Measurements from ENCODE around the gene ADAMTS19. TPM values are rescaled to one million over a fixed set of nuclear protein-coding genes. Genes with fewer than 3 reads are reported as not detected.

The ADAMTS19 gene
- total and polyA plus RNA-seq, 9 of the 15 experiments (the other 6 are each of a cell fraction or from before 2014, with no cell fraction given): not detected

DNA sequence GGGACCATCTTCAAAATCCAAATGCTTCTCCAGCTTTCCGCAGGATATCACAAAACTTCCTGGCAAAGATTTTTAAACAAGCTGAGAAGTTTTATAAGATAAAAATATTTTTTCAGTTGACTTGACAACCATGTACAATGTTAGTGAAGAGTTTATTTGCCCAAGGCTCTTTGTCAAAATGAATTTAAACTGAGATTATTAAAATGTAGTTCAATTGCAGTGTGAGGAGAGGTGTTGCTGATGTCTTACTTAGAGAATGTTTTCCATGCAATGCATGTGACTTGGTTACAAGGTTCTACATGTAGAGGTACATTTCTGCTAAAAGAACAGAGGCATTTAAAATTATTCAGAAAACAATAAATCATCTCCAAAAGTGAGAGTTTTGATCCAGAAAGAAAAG is 156.4 kb downstream of the ADAMTS19 start:
- Histone ChIP-seq H3K4me2 (ENCODE audit: insufficient read depth, low read length) (no peak overlapping the region), H3K27ac (ENCODE audit: extremely low read depth, low read depth, low read length) (no peak overlapping the region), H3K9ac (ENCODE audit: insufficient read depth in 1 of 2, low read depth in 2 of 2, low read length in 2 of 2) (no peak overlapping the region), H3K9me1 (ENCODE audit: control insufficient read depth, insufficient read depth, low read length) (no peaks in the 10 kb centered on the region), H4K20me1 (replicated peaks; ENCODE audit: control insufficient read depth, insufficient read depth, low read length) (no peaks in the 10 kb centered on the region), H3K4me1 (replicated peaks in 1 of 2; ENCODE audit: control insufficient read depth in 2 of 2, insufficient read depth in 2 of 2, low read length in 2 of 2) (no peaks in the 10 kb centered on the region), H2AFZ (ENCODE audit: low read depth, low read length) (no peak overlapping the region), H3K4me3 (no peak overlapping the region), H3K36me3 (ENCODE audit: control insufficient read depth, insufficient read depth, low read length) (no peaks in the 10 kb centered on the region), H3K79me2 (ENCODE audit: control insufficient read depth, insufficient read depth, low read length) (no peaks in the 10 kb centered on the region), H3K9me3 (replicated peaks; ENCODE audit: control insufficient read depth, insufficient read depth, low read depth, low read length) (no peaks in the 10 kb centered on the region), H3K27me3 (ENCODE audit: control insufficient read depth in 2 of 2, insufficient read depth in 2 of 2, low read length in 2 of 2) (no peaks in the 10 kb centered on the region)
- ChIA-PET CTCF (ENCODE audit: low intra/inter-chr PET ratio) (no interaction called here), POLR2A (no interaction called here)
- in situ Hi-C loops (cut with MboI) (no loop called here), intact Hi-C loops (cut with micrococcal nuclease) (no loop called here)
- no peak for TF ChIP-seq ZKSCAN3 (CRISPR knock-in tag; IDR thresholded peaks at IDR 0.05)
- TF ChIP-seq CEBPB (tag; IDR thresholded peaks at IDR 0.05): no peak
- TF ChIP-seq, protein P1, sequence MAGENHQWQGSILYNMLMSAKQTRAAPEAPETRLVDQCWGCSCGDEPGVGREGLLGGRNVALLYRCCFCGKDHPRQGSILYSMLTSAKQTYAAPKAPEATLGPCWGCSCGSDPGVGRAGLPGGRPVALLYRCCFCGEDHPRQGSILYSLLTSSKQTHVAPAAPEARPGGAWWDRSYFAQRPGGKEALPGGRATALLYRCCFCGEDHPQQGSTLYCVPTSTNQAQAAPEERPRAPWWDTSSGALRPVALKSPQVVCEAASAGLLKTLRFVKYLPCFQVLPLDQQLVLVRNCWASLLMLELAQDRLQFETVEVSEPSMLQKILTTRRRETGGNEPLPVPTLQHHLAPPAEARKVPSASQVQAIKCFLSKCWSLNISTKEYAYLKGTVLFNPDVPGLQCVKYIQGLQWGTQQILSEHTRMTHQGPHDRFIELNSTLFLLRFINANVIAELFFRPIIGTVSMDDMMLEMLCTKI (IDR thresholded peaks at IDR 0.05; ENCODE audit: partially characterized antibody): no peak
- TF ChIP-seq, protein P2, sequence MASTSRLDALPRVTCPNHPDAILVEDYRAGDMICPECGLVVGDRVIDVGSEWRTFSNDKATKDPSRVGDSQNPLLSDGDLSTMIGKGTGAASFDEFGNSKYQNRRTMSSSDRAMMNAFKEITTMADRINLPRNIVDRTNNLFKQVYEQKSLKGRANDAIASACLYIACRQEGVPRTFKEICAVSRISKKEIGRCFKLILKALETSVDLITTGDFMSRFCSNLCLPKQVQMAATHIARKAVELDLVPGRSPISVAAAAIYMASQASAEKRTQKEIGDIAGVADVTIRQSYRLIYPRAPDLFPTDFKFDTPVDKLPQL (IDR thresholded peaks at IDR 0.05; ENCODE audit: extremely low read depth, insufficient read length): no peak
- ATAC-seq (no peak), DNase-seq (ENCODE audit: extremely low read depth in 1 of 4, low spot score in 3 of 4) (no peak), FAIRE-seq (no peak)
- no TSS peak for BruUV-seq (replicated peaks)
- 0% methylated on average over 1 of the region's 1 CpG for WGBS (ENCODE audit: insufficient coverage, low coverage, missing lambda C conversion rate)

DNA sequence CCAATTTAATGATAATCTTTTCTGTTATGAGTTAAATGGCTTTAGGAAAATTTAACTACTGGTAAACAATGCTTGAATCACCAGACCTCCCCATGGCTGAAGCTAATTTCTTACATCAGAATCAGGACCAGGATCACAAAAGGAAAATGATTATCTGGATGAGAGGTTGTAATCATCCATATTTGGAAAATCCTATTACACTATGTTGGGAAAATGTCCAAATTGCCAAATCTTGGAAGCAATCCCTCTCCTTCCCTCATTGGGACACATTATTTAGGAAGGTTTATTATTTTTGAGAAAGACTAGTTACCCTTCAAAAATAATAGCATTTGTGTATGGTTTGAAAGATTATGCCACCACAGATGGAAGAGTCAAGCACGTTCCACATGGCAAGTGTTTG is 157.1 kb downstream of the ADAMTS19 start:
- Histone ChIP-seq H4K20me1 (replicated peaks; ENCODE audit: control insufficient read depth, insufficient read depth, low read length) (no peaks in the 10 kb centered on the region), H3K4me1 (replicated peaks in 1 of 2; ENCODE audit: control insufficient read depth in 2 of 2, insufficient read depth in 2 of 2, low read length in 2 of 2) (no peaks in the 10 kb centered on the region), H3K9me1 (ENCODE audit: control insufficient read depth, insufficient read depth, low read length) (no peaks in the 10 kb centered on the region), H3K79me2 (ENCODE audit: control insufficient read depth, insufficient read depth, low read length) (no peaks in the 10 kb centered on the region), H3K27me3 (ENCODE audit: control insufficient read depth in 2 of 2, insufficient read depth in 2 of 2, low read length in 2 of 2) (no peaks in the 10 kb centered on the region), H3K27ac (ENCODE audit: extremely low read depth, low read depth, low read length) (no peak overlapping the region), H3K36me3 (ENCODE audit: control insufficient read depth, insufficient read depth, low read length) (no peaks in the 10 kb centered on the region), H3K9ac (ENCODE audit: insufficient read depth in 1 of 2, low read depth in 2 of 2, low read length in 2 of 2) (no peak overlapping the region), H3K9me3 (replicated peaks; ENCODE audit: control insufficient read depth, insufficient read depth, low read depth, low read length) (no peaks in the 10 kb centered on the region), H3K4me3 (no peak overlapping the region), H3K4me2 (ENCODE audit: insufficient read depth, low read length) (no peak overlapping the region), H2AFZ (ENCODE audit: low read depth, low read length) (no peak overlapping the region)
- in situ Hi-C loops (cut with MboI): no loop called here
- BruUV-seq (replicated peaks): no TSS peak
- ChIA-PET CTCF (ENCODE audit: low intra/inter-chr PET ratio) (no interaction called here), POLR2A (no interaction called here)
- intact Hi-C loops (cut with micrococcal nuclease): no loop called here
- no peak for FAIRE-seq
- no peak for DNase-seq (ENCODE audit: extremely low read depth in 1 of 4, low spot score in 3 of 4)
- no peak for ATAC-seq
- 0% methylated on average over 1 of the region's 1 CpG for WGBS (ENCODE audit: insufficient coverage, low coverage, missing lambda C conversion rate)
- TF ChIP-seq EHMT2 (IDR thresholded peaks at IDR 0.05): no peak
- TF ChIP-seq, protein P3, sequence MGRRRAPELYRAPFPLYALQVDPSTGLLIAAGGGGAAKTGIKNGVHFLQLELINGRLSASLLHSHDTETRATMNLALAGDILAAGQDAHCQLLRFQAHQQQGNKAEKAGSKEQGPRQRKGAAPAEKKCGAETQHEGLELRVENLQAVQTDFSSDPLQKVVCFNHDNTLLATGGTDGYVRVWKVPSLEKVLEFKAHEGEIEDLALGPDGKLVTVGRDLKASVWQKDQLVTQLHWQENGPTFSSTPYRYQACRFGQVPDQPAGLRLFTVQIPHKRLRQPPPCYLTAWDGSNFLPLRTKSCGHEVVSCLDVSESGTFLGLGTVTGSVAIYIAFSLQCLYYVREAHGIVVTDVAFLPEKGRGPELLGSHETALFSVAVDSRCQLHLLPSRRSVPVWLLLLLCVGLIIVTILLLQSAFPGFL (CRISPR knock-in tag; IDR thresholded peaks at IDR 0.05): no peak
- TF ChIP-seq CBX3 (IDR thresholded peaks at IDR 0.05; ENCODE audit: borderline replicate concordance in 1 of 2, low read length in 2 of 2): no peak
- TF ChIP-seq, protein P4, sequence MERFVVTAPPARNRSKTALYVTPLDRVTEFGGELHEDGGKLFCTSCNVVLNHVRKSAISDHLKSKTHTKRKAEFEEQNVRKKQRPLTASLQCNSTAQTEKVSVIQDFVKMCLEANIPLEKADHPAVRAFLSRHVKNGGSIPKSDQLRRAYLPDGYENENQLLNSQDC (CRISPR knock-in tag; IDR thresholded peaks at IDR 0.05): no peak
- TF ChIP-seq MECOM (CRISPR knock-in tag; IDR thresholded peaks at IDR 0.05): no peak
- no peak for TF ChIP-seq ZNF354B (CRISPR knock-in tag; IDR thresholded peaks at IDR 0.05)
- TF ChIP-seq, protein P5, sequence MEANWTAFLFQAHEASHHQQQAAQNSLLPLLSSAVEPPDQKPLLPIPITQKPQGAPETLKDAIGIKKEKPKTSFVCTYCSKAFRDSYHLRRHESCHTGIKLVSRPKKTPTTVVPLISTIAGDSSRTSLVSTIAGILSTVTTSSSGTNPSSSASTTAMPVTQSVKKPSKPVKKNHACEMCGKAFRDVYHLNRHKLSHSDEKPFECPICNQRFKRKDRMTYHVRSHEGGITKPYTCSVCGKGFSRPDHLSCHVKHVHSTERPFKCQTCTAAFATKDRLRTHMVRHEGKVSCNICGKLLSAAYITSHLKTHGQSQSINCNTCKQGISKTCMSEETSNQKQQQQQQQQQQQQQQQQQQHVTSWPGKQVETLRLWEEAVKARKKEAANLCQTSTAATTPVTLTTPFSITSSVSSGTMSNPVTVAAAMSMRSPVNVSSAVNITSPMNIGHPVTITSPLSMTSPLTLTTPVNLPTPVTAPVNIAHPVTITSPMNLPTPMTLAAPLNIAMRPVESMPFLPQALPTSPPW (CRISPR knock-in tag; IDR thresholded peaks at IDR 0.05): no peak
- no peak for TF ChIP-seq JUN (IDR thresholded peaks at IDR 0.05; ENCODE audit: borderline replicate concordance, low read depth, low read length)
- TF ChIP-seq JUN (CRISPR knock-in tag; IDR thresholded peaks at IDR 0.05; ENCODE audit: borderline replicate concordance): no peak

Data from K562 (cell line).